ENCODE data around the gene GSN. TPM values are rescaled to one million over a fixed set of nuclear protein-coding genes. Genes with fewer than 3 reads are reported as not detected.

Gene GSN
- total and polyA plus RNA-seq, 9 of the 15 experiments (the other 6 are each of a cell fraction or from before 2014, with no cell fraction given), result 0.39 to 16.6 (median 8.2) TPM

- no peak overlapping the region for H2AFZ ChIP-seq (ENCODE audit: low read depth, low read length)
- H4K20me1 ChIP-seq (replicated peaks; ENCODE audit: control insufficient read depth, insufficient read depth, low read length), result no peaks in the 10 kb centered on the region
- H3K27ac ChIP-seq (ENCODE audit: extremely low read depth, low read depth, low read length), result no peak overlapping the region
- no peaks in the 10 kb centered on the region for H3K9me3 ChIP-seq (replicated peaks; ENCODE audit: control insufficient read depth, insufficient read depth, low read depth, low read length)
- no TSS peak for BruUV-seq (replicated peaks)
- H3K9ac ChIP-seq (ENCODE audit: insufficient read depth in 1 of 2, low read depth in 2 of 2, low read length in 2 of 2), result 0 out of 4 replicates have a peak overlapping the region, but pooled peaks of 1 of the 2 experiments have one; percentile 8
- H3K36me3 ChIP-seq (ENCODE audit: control insufficient read depth, insufficient read depth, low read length), result no peaks in the 10 kb centered on the region
- H3K27me3 ChIP-seq (ENCODE audit: control insufficient read depth in 2 of 2, insufficient read depth in 2 of 2, low read length in 2 of 2), result no peaks in the 10 kb centered on the region
- no peaks in the 10 kb centered on the region for H3K9me1 ChIP-seq (ENCODE audit: control insufficient read depth, insufficient read depth, low read length)
- intact Hi-C loops (cut with micrococcal nuclease), result no loop called here
- CTCF ChIA-PET (ENCODE audit: low intra/inter-chr PET ratio), result no interaction called here
- H3K79me2 ChIP-seq (ENCODE audit: control insufficient read depth, insufficient read depth, low read length), result no peaks in the 10 kb centered on the region
- ATAC-seq (no peak), DNase-seq (ENCODE audit: extremely low read depth in 1 of 4, low spot score in 3 of 4) (no peak), FAIRE-seq (no peak)
- WGBS (ENCODE audit: insufficient coverage, low coverage, missing lambda C conversion rate), result 70% methylated on average over 13 of the region's 13 CpGs
- POLR2A ChIA-PET, result interaction anchor here (1.0 to 1.3 kb wide), 2 partner anchors 9 to 11 kb away, joined by 3 read pairs; no protein-coding TSS in a partner anchor
- no peak for TF ChIP-seq NFE2L1 (tag; IDR thresholded peaks at IDR 0.05; ENCODE audit: borderline replicate concordance, low read depth)
- peak in 1 of 3 experiments; percentile 19 for TF ChIP-seq YY1 (IDR thresholded peaks at IDR 0.05; ENCODE audit: borderline replicate concordance in 1 of 3, control insufficient read depth in 1 of 3, extremely low read depth in 1 of 3, insufficient read depth in 3 of 3, insufficient read length in 1 of 3, insufficient replicate concordance in 2 of 3, low read depth in 1 of 3, low read length in 2 of 3)
- TF ChIP-seq MAZ (CRISPR knock-in tag; conservative IDR thresholded peaks at IDR 0.05 in 1 of 2, IDR thresholded peaks at IDR 0.05 in 1 of 2), result no peak
- in situ Hi-C loops (cut with MboI), result no loop called here
- no peak overlapping the region for H3K4me3 ChIP-seq
- peaks cover 6 to 16% of the 10 kb centered on the region in 2 experiments; a peak in 4 of 5 replicates for H3K4me1 ChIP-seq (replicated peaks in 1 of 2; ENCODE audit: control insufficient read depth in 2 of 2, insufficient read depth in 2 of 2, low read length in 2 of 2)
- no peak overlapping the region for H3K4me2 ChIP-seq (ENCODE audit: insufficient read depth, low read length)
Observed at GRCh38 chr9:121302786-121303185, 34.8 kb downstream of the GSN start.

Data from K562 (cell line).